Epithelial cell of prostate (primary cell): Measurements from ENCODE around the gene GLS.
A peak's percentile ranks its signal among the peaks of the same experiment; 100 is the strongest.
"Not testable (repeated sequence)": the region's sequence is repeated elsewhere in the genome, so short reads cannot be mapped to it uniquely, and the experiment has no call there.

Experiments used
- DNase-seq: peaks from one replicate; pipeline ENCODE4 v3.0.0-alpha.2; 2011; ENCODE audit warnings: low read depth, low spot score
- H3K27ac ChIP-seq: fragments of 450-650 bp; 2 replicates; pipeline ENCODE4 v1.5.1; 2017; ENCODE audit warnings: mild to moderate bottlenecking

The GLS gene

GRCh38 chr2:190880378-190881083, at the start of gene GLS:
Gene GLS (plus strand): TSS chr2:190880821. CDS start chr2:190881085, 264 bp downstream.
- H3K27ac ChIP-seq, result peak within 1 kb of the TSS; percentile 96
- peak; percentile 80 for DNase-seq

GRCh38 chr2:190831941-190832340, 48.7 kb upstream of the GLS start:
- no peak overlapping the region for H3K27ac ChIP-seq
- no peak for DNase-seq

- DNase-seq, result no peak
- H3K27ac ChIP-seq, result no peak overlapping the region
These were observed 45.8 kb upstream of the GLS start for GRCh38 chr2:190834890-190835208.

- no peak overlapping the region for H3K27ac ChIP-seq
- DNase-seq, result no peak
These were observed 45.2 kb upstream of the GLS start for GRCh38 chr2:190835303-190835930.

- peak overlapping the region; percentile 64 for H3K27ac ChIP-seq
- DNase-seq, result no peak
These were observed 43.9 kb upstream of the GLS start for GRCh38 chr2:190836767-190837166.

- H3K27ac ChIP-seq, result peak overlapping the region; percentile 64
- peak; percentile 61 for DNase-seq
These were observed 43.2 kb upstream of the GLS start for GRCh38 chr2:190837420-190837819.

- DNase-seq, result no peak
- H3K27ac ChIP-seq, result peak overlapping the region; percentile 64
These were observed 42.7 kb upstream of the GLS start for GRCh38 chr2:190837952-190838361.

- DNase-seq, result no peak
- H3K27ac ChIP-seq, result peak overlapping the region; percentile 64
These were observed 42.1 kb upstream of the GLS start for GRCh38 chr2:190838492-190838910.

- DNase-seq, result no peak
- no peak overlapping the region for H3K27ac ChIP-seq
These were observed 40.0 kb upstream of the GLS start for GRCh38 chr2:190840569-190841172.

GRCh38 chr2:190841707-190842505, 38.7 kb upstream of the GLS start:
- DNase-seq, result no peak
- H3K27ac ChIP-seq, result peak overlapping the region; percentile 2

GRCh38 chr2:190842606-190843104, 38.0 kb upstream of the GLS start:
- H3K27ac ChIP-seq, result peak overlapping the region; percentile 2
- DNase-seq, result no peak

- H3K27ac ChIP-seq, result peak overlapping the region; percentile 89
These were observed 36.5 kb upstream of the GLS start for GRCh38 chr2:190843890-190844699.

GRCh38 chr2:190844700-190845401, 35.8 kb upstream of the GLS start:
- H3K27ac ChIP-seq, result peak overlapping the region; percentile 89
- no peak for DNase-seq

More at GRCh38 chr2:190843890-190844699, 36.5 kb upstream of the GLS start:
- peak; percentile 93 for DNase-seq

- H3K27ac ChIP-seq, result peak overlapping the region; percentile 48
- DNase-seq, result no peak
These were observed 33.9 kb upstream of the GLS start for GRCh38 chr2:190846746-190847145.

GRCh38 chr2:190847504-190848081, 33.0 kb upstream of the GLS start:
- peak overlapping the region; percentile 48 for H3K27ac ChIP-seq
- DNase-seq, result no peak

- no peak for DNase-seq
These were observed 30.8 kb upstream of the GLS start for GRCh38 chr2:190849774-190850173.

GRCh38 chr2:190853022-190853421, 27.6 kb upstream of the GLS start:
- H3K27ac ChIP-seq, DNase-seq: not testable (repeated sequence)

More at GRCh38 chr2:190849774-190850173, 30.8 kb upstream of the GLS start:
- peak overlapping the region; percentile 48 for H3K27ac ChIP-seq

- DNase-seq, result no peak
- no peak overlapping the region for H3K27ac ChIP-seq
These were observed 26.9 kb upstream of the GLS start for GRCh38 chr2:190853531-190854383.
